A549 treated with CpdA at 1 μM for 4 hours (cell line): ENCODE measurements around the gene ZCCHC8. TPM values are rescaled to one million over a fixed set of nuclear protein-coding genes. Genes with fewer than 3 reads are reported as not detected.

ENCODE experiments used
- total RNA-seq: library from RNA; stranded (reverse); fragments of 200-300 nt; extraction: Qiagen RNA extraction; gene quantifications from 5 replicates; pipeline ENCODE4 v1.2.3, GENCODE V29; 2022; ENCODE audit warnings: low read depth

The ZCCHC8 gene
- total RNA-seq, result 25.7 to 27.5 TPM (median 26.4 TPM) in 5 replicates

DNA sequence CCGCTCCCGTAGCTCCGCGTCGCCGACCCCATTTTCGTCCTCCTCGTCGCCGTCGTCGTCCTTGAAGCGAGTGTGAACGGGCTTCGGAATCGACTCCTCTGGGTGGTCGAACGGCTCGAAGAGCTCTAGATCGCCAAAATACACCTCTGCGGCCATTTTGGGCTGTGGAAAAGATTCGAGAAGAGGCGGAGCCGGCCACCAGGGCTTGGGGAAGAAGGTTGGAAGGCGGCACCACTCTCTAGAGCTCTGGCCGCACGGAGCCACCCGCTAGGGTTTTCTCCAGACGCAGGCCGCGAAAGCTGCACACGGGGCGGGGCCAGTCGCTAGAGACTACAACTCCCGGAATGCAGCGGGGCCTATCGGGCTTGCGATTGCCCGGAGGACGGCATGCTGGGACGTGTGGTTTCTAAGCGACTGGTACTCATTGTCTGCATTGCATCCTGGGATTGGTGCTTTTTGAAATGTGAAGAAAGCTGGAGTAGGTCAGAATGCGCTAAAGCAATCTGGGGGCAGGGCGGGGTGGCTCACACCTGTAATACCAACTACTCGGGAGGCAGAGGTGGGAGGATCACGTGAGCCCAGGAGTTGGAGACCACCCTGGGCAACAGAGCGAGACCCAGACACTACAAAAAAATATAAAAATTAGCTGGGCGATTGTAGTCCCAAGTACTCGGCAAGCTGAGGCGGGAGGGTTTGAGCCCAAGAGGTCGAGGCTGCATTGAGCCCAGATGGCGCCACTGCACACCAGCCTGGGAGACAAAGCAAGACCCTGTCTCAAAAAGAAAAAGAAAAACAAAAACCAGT, at the start of gene ZCCHC8:
Gene ZCCHC8 (minus strand): TSS at position 248 of the 804 bp plus-strand sequence. CDS start 92 bp downstream, at position 156.

GRCh38 chr12:122526683-122527477, 26.1 kb upstream of the ZCCHC8 start, which contains the start of the genes KNTC1 and RSRC2:
KNTC1 (plus strand) TSS chr12:122527249; CDS start chr12:122530064, 2,815 bp downstream.
RSRC2 (minus strand) TSS chr12:122526936; CDS start chr12:122526853, 83 bp downstream.

GRCh38 chr12:122421821-122422729, 78.7 kb downstream of the ZCCHC8 start, which contains the start of gene CLIP1:
CLIP1 (minus strand) TSS chr12:122422669; CDS start chr12:122380452, 42,217 bp downstream.

Other genes with a start within 250 kb of the ZCCHC8 start
- gene VPS33A, start 234.4 kb downstream of the ZCCHC8 start, total RNA-seq, result 18.4 to 20.1 TPM (median 19.5 TPM) in 5 replicates
- 44.5 to 65.3 TPM (median 49.0 TPM) in 5 replicates for gene CLIP1, start 78.3 kb downstream of the ZCCHC8 start, total RNA-seq
- 52.3 to 76.3 TPM (median 56.7 TPM) in 5 replicates for gene RSRC2, start 26.0 kb upstream of the ZCCHC8 start, total RNA-seq
- gene KNTC1, start 26.3 kb upstream of the ZCCHC8 start, total RNA-seq, result 20.6 to 25.7 TPM (median 23.9 TPM) in 5 replicates
- 0.26 to 0.78 TPM (median 0.30 TPM) in 5 replicates for gene HCAR2, start 202.4 kb upstream of the ZCCHC8 start, total RNA-seq
- gene HCAR3, start 215.9 kb upstream of the ZCCHC8 start, total RNA-seq, result 0.22 to 0.47 TPM (median 0.30 TPM) in 4 of 5 replicates, not detected in the other
- gene HCAR1, start 229.9 kb upstream of the ZCCHC8 start, total RNA-seq, result 0.02 to 0.05 TPM (median 0.03 TPM) in 4 of 5 replicates, not detected in the other